HepG2 (cell line): Measurements from ENCODE around the gene HEPN1. TPM values are rescaled to one million over a fixed set of nuclear protein-coding genes. Genes with fewer than 3 reads are reported as not detected.

Source experiments
- ISL2 ChIP-seq: sonication (generic); formaldehyde crosslinking; IDR thresholded peaks from 2 replicates; pipeline ENCODE4 v1.5.0; 2020; ENCODE audit warnings: missing genetic modification reagents
- KDM2A ChIP-seq: sonication (generic); formaldehyde crosslinking; IDR thresholded peaks from 2 replicates; pipeline ENCODE4 v1.4.0; 2020; ENCODE audit warnings: low read depth, missing genetic modification reagents, borderline replicate concordance
- KDM5B ChIP-seq: sonication (generic); formaldehyde crosslinking; IDR thresholded peaks from 2 replicates; pipeline ENCODE4 v1.4.0; 2020; ENCODE audit warnings: missing genetic modification reagents, mild to moderate bottlenecking, borderline replicate concordance
- KLF6 ChIP-seq: IDR thresholded peaks from 2 replicates; pipeline ENCODE4 v1.8.0; 2016; ENCODE audit warnings: missing biosample characterization, missing genetic modification reagents
- MIER3 ChIP-seq: IDR thresholded peaks from 2 replicates; pipeline ENCODE4 v1.6.1; 2016; ENCODE audit warnings: missing compliant biosample characterization, borderline replicate concordance
- PHB2 ChIP-seq: fragments of 450-650 bp; IDR thresholded peaks from 2 replicates; pipeline ENCODE4 v1.6.1; 2018; ENCODE audit not compliant: partially characterized antibody
- ZMYM4 ChIP-seq: sonication (generic); formaldehyde crosslinking; IDR thresholded peaks from 2 replicates; pipeline ENCODE4 v1.8.1; 2023; ENCODE audit warnings: mild to moderate bottlenecking, missing genetic modification reagents
- ZNF224 ChIP-seq: sonication (generic); formaldehyde crosslinking; IDR thresholded peaks from 2 replicates; pipeline ENCODE4 v1.5.0; 2020; ENCODE audit warnings: mild to moderate bottlenecking, missing genetic modification reagents
- ZNF781 ChIP-seq: sonication (generic); formaldehyde crosslinking; IDR thresholded peaks from 2 replicates; pipeline ENCODE4 v1.5.1; 2020; ENCODE audit warnings: borderline replicate concordance, mild to moderate bottlenecking, missing genetic modification reagents; ENCODE audit errors: not compliant biosample characterization
- polyA plus RNA-seq, 8 experiments: library from polyadenylated mRNA; depleted of rRNA in 3 of 8; stranded (reverse) in 7 of 8; unstranded in 1 of 8; fragments of >200 nt; fragmentation: Illumina TruSeq in 4 of 8; extraction: Trizol in 4 of 8; gene quantifications; 2 replicates each; pipeline versions ENCODE4 v1.2.1 to v1.2.3, GENCODE V29; 2011 to 2016; ENCODE audit warnings: low read depth in 4 of 8, missing spikeins in 1 of 8, mixed read lengths in 1 of 8; ENCODE audit not compliant: insufficient read depth in 1 of 8
- total RNA-seq, 5 experiments: library from RNA; depleted of rRNA; stranded (reverse); fragments of >200 nt; fragmentation: Illumina TruSeq; extraction: Trizol; gene quantifications; 2 replicates each; pipeline ENCODE4 v1.2.3, GENCODE V29; 2016; ENCODE audit warnings: low read depth in 1 of 5
- TF ChIP-seq, protein P1 (sequence below): IDR thresholded peaks from 2 replicates; pipeline ENCODE4 v1.6.1; 2016; ENCODE audit warnings: missing compliant biosample characterization, missing genetic modification reagents, borderline replicate concordance
- TF ChIP-seq, protein P2 (sequence below): sonication (generic); formaldehyde crosslinking; conservative IDR thresholded peaks from 2 replicates; pipeline ENCODE4 v1.8.0; 2022; ENCODE audit warnings: mild to moderate bottlenecking, moderate library complexity, missing genetic modification reagents
- TF ChIP-seq, protein P3 (sequence below): sonication (generic); formaldehyde crosslinking; IDR thresholded peaks from 2 replicates; pipeline ENCODE4 v1.4.0; 2020; ENCODE audit warnings: missing genetic modification reagents
- TF ChIP-seq, protein P4 (sequence below): sonication (generic); formaldehyde crosslinking; IDR thresholded peaks from 2 replicates; pipeline ENCODE4 v1.5.0; 2020; ENCODE audit warnings: mild to moderate bottlenecking, missing genetic modification reagents
- TF ChIP-seq, protein P5 (sequence below): sonication (generic); formaldehyde crosslinking; IDR thresholded peaks from 2 replicates; pipeline ENCODE4 v1.5.0; 2020; ENCODE audit warnings: mild to moderate bottlenecking, missing genetic modification reagents, borderline replicate concordance

HEPN1 gene
- total and polyA plus RNA-seq, 2 of the 13 experiments (the other 11 are each of a cell fraction or from before 2014, with no cell fraction given), result not detected

DNA sequence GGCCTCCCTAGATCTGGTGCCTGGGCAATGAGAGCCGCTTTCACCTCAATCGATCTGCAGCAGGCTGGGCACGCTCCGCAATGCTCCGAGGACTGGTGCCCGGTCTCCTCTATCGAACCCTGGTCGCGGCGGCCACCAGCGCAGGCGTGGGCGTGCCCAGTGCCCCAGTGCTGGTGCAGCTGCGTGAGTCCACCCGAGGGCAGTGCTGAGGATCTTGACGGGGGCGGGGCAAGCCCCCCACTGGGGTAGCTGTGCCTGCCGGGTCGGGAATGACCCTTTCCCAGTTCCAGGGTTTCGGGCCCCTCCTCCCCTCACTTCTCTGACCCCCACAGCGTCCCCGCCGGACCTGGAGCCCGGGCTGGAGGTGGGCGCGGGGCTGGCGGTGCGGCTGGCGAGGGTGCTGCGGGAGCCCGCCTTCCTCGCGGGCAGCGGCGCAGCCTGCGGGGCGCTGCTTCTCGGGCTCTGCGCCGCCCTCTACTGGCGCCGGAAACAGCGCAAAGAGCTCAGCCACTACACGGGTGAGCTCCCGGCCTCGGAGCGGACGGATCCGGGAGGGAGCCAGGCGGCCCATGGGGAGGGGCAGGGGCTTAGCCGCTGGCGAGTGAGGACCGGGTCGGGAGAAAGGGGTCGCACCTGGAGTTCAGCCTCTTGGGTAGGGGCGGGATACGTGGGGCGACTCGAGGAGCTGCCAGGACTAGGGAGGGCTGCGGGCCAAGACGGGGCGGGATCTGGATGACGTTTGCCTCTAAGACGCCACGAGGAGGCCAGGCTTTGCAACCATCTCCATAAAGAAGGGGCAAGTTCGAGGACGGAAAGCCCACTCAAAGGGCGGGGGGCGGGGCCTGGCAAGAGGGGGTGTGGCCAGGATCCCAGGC, 42.9 kb upstream of the HEPN1 start (continued):
- TF ChIP-seq, protein P1, sequence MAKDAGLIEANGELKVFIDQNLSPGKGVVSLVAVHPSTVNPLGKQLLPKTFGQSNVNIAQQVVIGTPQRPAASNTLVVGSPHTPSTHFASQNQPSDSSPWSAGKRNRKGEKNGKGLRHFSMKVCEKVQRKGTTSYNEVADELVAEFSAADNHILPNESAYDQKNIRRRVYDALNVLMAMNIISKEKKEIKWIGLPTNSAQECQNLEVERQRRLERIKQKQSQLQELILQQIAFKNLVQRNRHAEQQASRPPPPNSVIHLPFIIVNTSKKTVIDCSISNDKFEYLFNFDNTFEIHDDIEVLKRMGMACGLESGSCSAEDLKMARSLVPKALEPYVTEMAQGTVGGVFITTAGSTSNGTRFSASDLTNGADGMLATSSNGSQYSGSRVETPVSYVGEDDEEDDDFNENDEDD (CRISPR knock-in tag), result peak; percentile 71; the same call in 1 of the 2 replicates
- peak; percentile 49; the same call in 1 of the 2 replicates for TF ChIP-seq KLF6
- peak; percentile 69 for TF ChIP-seq ZNF781 (CRISPR knock-in tag)
- TF ChIP-seq, protein P2, sequence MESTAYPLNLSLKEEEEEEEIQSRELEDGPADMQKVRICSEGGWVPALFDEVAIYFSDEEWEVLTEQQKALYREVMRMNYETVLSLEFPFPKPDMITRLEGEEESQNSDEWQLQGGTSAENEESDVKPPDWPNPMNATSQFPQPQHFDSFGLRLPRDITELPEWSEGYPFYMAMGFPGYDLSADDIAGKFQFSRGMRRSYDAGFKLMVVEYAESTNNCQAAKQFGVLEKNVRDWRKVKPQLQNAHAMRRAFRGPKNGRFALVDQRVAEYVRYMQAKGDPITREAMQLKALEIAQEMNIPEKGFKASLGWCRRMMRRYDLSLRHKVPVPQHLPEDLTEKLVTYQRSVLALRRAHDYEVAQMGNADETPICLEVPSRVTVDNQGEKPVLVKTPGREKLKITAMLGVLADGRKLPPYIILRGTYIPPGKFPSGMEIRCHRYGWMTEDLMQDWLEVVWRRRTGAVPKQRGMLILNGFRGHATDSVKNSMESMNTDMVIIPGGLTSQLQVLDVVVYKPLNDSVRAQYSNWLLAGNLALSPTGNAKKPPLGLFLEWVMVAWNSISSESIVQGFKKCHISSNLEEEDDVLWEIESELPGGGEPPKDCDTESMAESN (CRISPR knock-in tag), result peak; percentile 82
- TF ChIP-seq PHB2, result no peak
- peak; percentile 85 for TF ChIP-seq ZMYM4 (CRISPR knock-in tag)
- TF ChIP-seq ZNF224, result 0 out of 2 replicates have a peak, but pooled peaks have one; percentile 10
- peak; percentile 63; the same call in 1 of the 2 replicates for TF ChIP-seq ISL2
- TF ChIP-seq, protein P3, sequence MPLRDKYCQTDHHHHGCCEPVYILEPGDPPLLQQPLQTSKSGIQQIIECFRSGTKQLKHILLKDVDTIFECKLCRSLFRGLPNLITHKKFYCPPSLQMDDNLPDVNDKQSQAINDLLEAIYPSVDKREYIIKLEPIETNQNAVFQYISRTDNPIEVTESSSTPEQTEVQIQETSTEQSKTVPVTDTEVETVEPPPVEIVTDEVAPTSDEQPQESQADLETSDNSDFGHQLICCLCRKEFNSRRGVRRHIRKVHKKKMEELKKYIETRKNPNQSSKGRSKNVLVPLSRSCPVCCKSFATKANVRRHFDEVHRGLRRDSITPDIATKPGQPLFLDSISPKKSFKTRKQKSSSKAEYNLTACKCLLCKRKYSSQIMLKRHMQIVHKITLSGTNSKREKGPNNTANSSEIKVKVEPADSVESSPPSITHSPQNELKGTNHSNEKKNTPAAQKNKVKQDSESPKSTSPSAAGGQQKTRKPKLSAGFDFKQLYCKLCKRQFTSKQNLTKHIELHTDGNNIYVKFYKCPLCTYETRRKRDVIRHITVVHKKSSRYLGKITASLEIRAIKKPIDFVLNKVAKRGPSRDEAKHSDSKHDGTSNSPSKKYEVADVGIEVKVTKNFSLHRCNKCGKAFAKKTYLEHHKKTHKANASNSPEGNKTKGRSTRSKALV, result no peak
- TF ChIP-seq KDM2A (CRISPR knock-in tag), result peak; percentile 79; the same call in 1 of the 2 replicates
- TF ChIP-seq, protein P4, sequence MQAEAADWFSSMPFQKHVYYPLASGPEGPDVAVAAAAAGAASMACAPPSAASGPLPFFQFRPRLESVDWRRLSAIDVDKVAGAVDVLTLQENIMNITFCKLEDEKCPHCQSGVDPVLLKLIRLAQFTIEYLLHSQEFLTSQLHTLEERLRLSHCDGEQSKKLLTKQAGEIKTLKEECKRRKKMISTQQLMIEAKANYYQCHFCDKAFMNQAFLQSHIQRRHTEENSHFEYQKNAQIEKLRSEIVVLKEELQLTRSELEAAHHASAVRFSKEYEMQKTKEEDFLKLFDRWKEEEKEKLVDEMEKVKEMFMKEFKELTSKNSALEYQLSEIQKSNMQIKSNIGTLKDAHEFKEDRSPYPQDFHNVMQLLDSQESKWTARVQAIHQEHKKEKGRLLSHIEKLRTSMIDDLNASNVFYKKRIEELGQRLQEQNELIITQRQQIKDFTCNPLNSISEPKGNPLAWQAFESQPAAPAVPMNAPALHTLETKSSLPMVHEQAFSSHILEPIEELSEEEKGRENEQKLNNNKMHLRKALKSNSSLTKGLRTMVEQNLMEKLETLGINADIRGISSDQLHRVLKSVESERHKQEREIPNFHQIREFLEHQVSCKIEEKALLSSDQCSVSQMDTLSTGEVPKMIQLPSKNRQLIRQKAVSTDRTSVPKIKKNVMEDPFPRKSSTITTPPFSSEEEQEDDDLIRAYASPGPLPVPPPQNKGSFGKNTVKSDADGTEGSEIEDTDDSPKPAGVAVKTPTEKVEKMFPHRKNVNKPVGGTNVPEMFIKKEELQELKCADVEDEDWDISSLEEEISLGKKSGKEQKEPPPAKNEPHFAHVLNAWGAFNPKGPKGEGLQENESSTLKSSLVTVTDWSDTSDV, result no peak
- peak; percentile 53; the same call in 1 of the 2 replicates for TF ChIP-seq MIER3 (CRISPR knock-in tag)
- TF ChIP-seq, protein P5, sequence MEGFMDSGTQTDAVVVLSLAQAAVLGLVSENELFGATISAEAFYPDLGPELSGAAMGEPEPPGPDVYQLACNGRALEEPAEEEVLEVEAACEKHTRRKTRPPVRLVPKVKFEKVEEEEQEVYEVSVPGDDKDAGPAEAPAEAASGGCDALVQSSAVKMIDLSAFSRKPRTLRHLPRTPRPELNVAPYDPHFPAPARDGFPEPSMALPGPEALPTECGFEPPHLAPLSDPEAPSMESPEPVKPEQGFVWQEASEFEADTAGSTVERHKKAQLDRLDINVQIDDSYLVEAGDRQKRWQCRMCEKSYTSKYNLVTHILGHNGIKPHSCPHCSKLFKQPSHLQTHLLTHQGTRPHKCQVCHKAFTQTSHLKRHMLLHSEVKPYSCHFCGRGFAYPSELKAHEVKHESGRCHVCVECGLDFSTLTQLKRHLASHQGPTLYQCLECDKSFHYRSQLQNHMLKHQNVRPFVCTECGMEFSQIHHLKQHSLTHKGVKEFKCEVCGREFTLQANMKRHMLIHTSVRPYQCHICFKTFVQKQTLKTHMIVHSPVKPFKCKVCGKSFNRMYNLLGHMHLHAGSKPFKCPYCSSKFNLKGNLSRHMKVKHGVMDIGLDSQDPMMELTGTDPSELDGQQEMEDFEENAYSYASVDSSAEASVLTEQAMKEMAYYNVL (CRISPR knock-in tag), result peak; percentile 60; the same call in 1 of the 2 replicates
- peak; percentile 57; the same call in 1 of the 2 replicates for TF ChIP-seq KDM5B (CRISPR knock-in tag)
